HepG2 (cell line): Measurements from ENCODE around the gene TGM6. TPM values are rescaled to one million over a fixed set of nuclear protein-coding genes. Genes with fewer than 3 reads are reported as not detected.
A peak's percentile ranks its signal among the peaks of the same experiment; 100 is the strongest.

ENCODE experiments used
- ATAC-seq: fragments of 200-7000 bp; cut with Tn5 transposase; 3 replicates; pipeline ENCODE4 v1.9.1; 2020; ENCODE audit warnings: mild to moderate bottlenecking, moderate library complexity
- BruUV-seq: library from RNA; stranded (reverse); fragments of 400-500 nt; replicated peaks from 2 replicates; lab custom pipeline; 2021; lab: Mats Ljungman, UMichigan
- CTCF ChIA-PET: fragments of 300-600 bp; formaldehyde crosslinking; extraction: SDS; loops from one replicate; lab custom pipeline; 2021; ENCODE audit warnings: low total read pairs, inconsistent platforms, low intra/inter-chr PET ratio; lab: Yijun Ruan, JAX
- POLR2A ChIA-PET: fragments of 350-600 bp; sonication (Branson Sonifier 250); formaldehyde crosslinking; loops from one replicate; lab custom pipeline; 2020; ENCODE audit warnings: antibody characterized with exemption, inconsistent platforms; lab: Yijun Ruan, JAX
- DNase-seq: peaks from one replicate; pipeline ENCODE4 v3.0.0-alpha.2; 2015; ENCODE audit warnings: low spot score
- FAIRE-seq: peaks from 3 replicates; lab custom pipeline; 2011; peaks lifted over from hg19 to GRCh38; lab: Jason Lieb, UNC
- H2AFZ ChIP-seq: one replicate; pipeline ENCODE4 v1.6.1; 2011; ENCODE audit warnings: low read length, inconsistent platforms
- H3K27ac ChIP-seq: fragments of 300-600 bp; 3 replicates; pipeline ENCODE4 v1.8.0; 2011; ENCODE audit warnings: mixed run types, mild to moderate bottlenecking, mixed read lengths, low read length, inconsistent platforms; ENCODE audit not compliant: insufficient read depth; ENCODE audit errors: extremely low read length
- H3K27me3 ChIP-seq, 2 experiments: fragments of 200-600 bp in 1 of 2; 2 replicates in 1 of 2; 3 replicates in 1 of 2; pipeline versions ENCODE4 v1.6.0 to v1.8.0; 2011; ENCODE audit warnings: low read length in 2 of 2, mild to moderate bottlenecking in 2 of 2, moderate library complexity in 2 of 2, inconsistent platforms in 1 of 2; ENCODE audit not compliant: insufficient read depth in 2 of 2, control insufficient read depth in 1 of 2
- H3K36me3 ChIP-seq, 2 experiments: fragments of 200-600 bp in 1 of 2; replicated peaks in 1 of 2; 2 replicates in 1 of 2; 3 replicates in 1 of 2; pipeline versions ENCODE4 v1.5.1 to v1.8.0; 2011; ENCODE audit warnings: low read length in 2 of 2, inconsistent platforms in 1 of 2; ENCODE audit not compliant: insufficient read depth in 2 of 2, control insufficient read depth in 1 of 2
- H3K4me1 ChIP-seq: 2 replicates; pipeline ENCODE4 v1.5.1; 2012; ENCODE audit warnings: low read length, inconsistent platforms; ENCODE audit not compliant: insufficient read depth
- H3K4me2 ChIP-seq: 2 replicates; pipeline ENCODE4 v1.6.0; 2011; ENCODE audit warnings: low read depth, low read length, inconsistent platforms
- H3K4me3 ChIP-seq, 3 experiments: fragments of 200-600 bp in 1 of 3; sonication (generic), shearing (Covaris generic) in 1 of 3; replicated peaks in 1 of 3; 2 replicates each; pipeline ENCODE4 v1.5.1; 2011 to 2016; ENCODE audit warnings: low read length in 3 of 3, inconsistent platforms in 2 of 3, low read depth in 2 of 3, mild to moderate bottlenecking in 2 of 3, control low read depth in 1 of 3, mixed read lengths in 1 of 3; ENCODE audit not compliant: insufficient read depth in 1 of 3
- H3K79me2 ChIP-seq: one replicate; pipeline ENCODE4 v1.6.1; 2011; ENCODE audit warnings: low read length, inconsistent platforms; ENCODE audit not compliant: insufficient read depth
- H3K9ac ChIP-seq: 2 replicates; pipeline ENCODE4 v1.6.0; 2011; ENCODE audit warnings: mild to moderate bottlenecking, low read depth, low read length, inconsistent platforms; ENCODE audit not compliant: insufficient read depth
- H3K9me3 ChIP-seq: 2 replicates; pipeline ENCODE4 v1.5.1; 2012; ENCODE audit warnings: mild to moderate bottlenecking, low read length
- H4K20me1 ChIP-seq: 2 replicates; pipeline ENCODE4 v1.6.0; 2011; ENCODE audit warnings: inconsistent platforms, mild to moderate bottlenecking, low read length, moderate library complexity; ENCODE audit not compliant: insufficient read depth
- CSRNP1 ChIP-seq: sonication (generic); formaldehyde crosslinking; IDR thresholded peaks from 2 replicates; pipeline ENCODE4 v1.8.1; 2023; ENCODE audit warnings: mild to moderate bottlenecking, missing genetic modification reagents
- MNT ChIP-seq: fragments of 450-650 bp; IDR thresholded peaks from 2 replicates; pipeline ENCODE4 v1.6.1; 2016
- SMC3 ChIP-seq: IDR thresholded peaks from 2 replicates; pipeline ENCODE4 v1.6.1; 2011; ENCODE audit warnings: low read length, improper control_type of control experiment
- ZNF407 ChIP-seq: sonication (generic); formaldehyde crosslinking; IDR thresholded peaks from one replicate; pipeline ENCODE4 v1.5.1; 2020; ENCODE audit warnings: mild to moderate bottlenecking, missing genetic modification reagents; ENCODE audit errors: not compliant biosample characterization
- ZNF629 ChIP-seq: sonication (generic); formaldehyde crosslinking; conservative IDR thresholded peaks from 2 replicates; pipeline ENCODE4 v1.5.0; 2020; ENCODE audit warnings: missing genetic modification reagents
- ZNF747 ChIP-seq: sonication (generic); formaldehyde crosslinking; IDR thresholded peaks from 2 replicates; pipeline ENCODE4 v1.8.1; 2023; ENCODE audit warnings: missing genetic modification reagents, mild to moderate bottlenecking, borderline replicate concordance
- WGBS: methylation state at CpG from one replicate; pipeline ENCODE4 v1.1.6; 2017; ENCODE audit warnings: low lambda C conversion rate; 5-methylcytosine and 5-hydroxymethylcytosine counted together
- in situ Hi-C: cut with HindIII; loops from 2 replicates; pipeline ENCODE4 v1.10.0; 2017; ENCODE audit warnings: low pct_unique_long_range_greater_than_20kb; ENCODE audit not compliant: extremely low pct_ligation_motif_present
- intact Hi-C: fragments of 100-400 bp; cut with micrococcal nuclease; formaldehyde crosslinking; loops from one replicate; pipeline ENCODE4 v1.10.0; 2022; ENCODE audit not compliant: unreplicated experiment
- polyA plus RNA-seq, 8 experiments: library from polyadenylated mRNA; depleted of rRNA in 3 of 8; stranded (reverse) in 7 of 8; unstranded in 1 of 8; fragments of >200 nt; fragmentation: Illumina TruSeq in 4 of 8; extraction: Trizol in 4 of 8; gene quantifications; 2 replicates each; pipeline versions ENCODE4 v1.2.1 to v1.2.3, GENCODE V29; 2011 to 2016; ENCODE audit warnings: low read depth in 4 of 8, missing spikeins in 1 of 8, mixed read lengths in 1 of 8; ENCODE audit not compliant: insufficient read depth in 1 of 8
- total RNA-seq, 5 experiments: library from RNA; depleted of rRNA; stranded (reverse); fragments of >200 nt; fragmentation: Illumina TruSeq; extraction: Trizol; gene quantifications; 2 replicates each; pipeline ENCODE4 v1.2.3, GENCODE V29; 2016; ENCODE audit warnings: low read depth in 1 of 5

Gene TGM6
- total and polyA plus RNA-seq, 2 of the 13 experiments (the other 11 are each of a cell fraction or from before 2014, with no cell fraction given), result not detected

GRCh38 chr20:2381303-2381702, 602 bp downstream of the TGM6 start:
- no TSS peak for BruUV-seq
- 21% methylated on average over 7 of the region's 7 CpGs for WGBS

More at GRCh38 chr20:2381303-2381702, 602 bp downstream of the TGM6 start:
- in situ Hi-C loops, result no loop called here
- no peak for DNase-seq
- no peak for ATAC-seq
- no peak for FAIRE-seq
- no peak overlapping the region for H3K4me2 ChIP-seq
- intact Hi-C loops, result no loop called here
- TF ChIP-seq SMC3 (no peak), ZNF629 (CRISPR knock-in tag) (peak; percentile 65; the same call in 1 of the 2 replicates), MNT (peak; percentile 25; the same call in 1 of the 2 replicates), ZNF407 (CRISPR knock-in tag) (no peak), ZNF747 (CRISPR knock-in tag) (no peak), CSRNP1 (no peak)
- H3K9me3 ChIP-seq, result no peaks in the 10 kb centered on the region
- H3K79me2 ChIP-seq, result no peaks in the 10 kb centered on the region
- no peaks in the 10 kb centered on the region for H3K4me1 ChIP-seq
- H3K27me3 ChIP-seq, result peaks cover 3 to 6% of the 10 kb centered on the region in 2 experiments; a peak in 4 of 5 replicates
- no peak overlapping the region for H3K27ac ChIP-seq
- H3K9ac ChIP-seq, result no peak overlapping the region
- no peak overlapping the region for H3K4me3 ChIP-seq
- ChIA-PET POLR2A (no interaction called here), CTCF (no interaction called here)
- no peaks in the 10 kb centered on the region for H3K36me3 ChIP-seq
- no peaks in the 10 kb centered on the region for H4K20me1 ChIP-seq
- H2AFZ ChIP-seq, result no peak overlapping the region
